GM19395 (cell line): ENCODE results near the gene ABR.
"Not testable (repeated sequence)": the region's sequence is repeated elsewhere in the genome, so short reads cannot be mapped to it uniquely, and the experiment has no call there.

Experiments
- ATAC-seq: cut with Tn5 transposase; IDR thresholded peaks from one replicate; pipeline ENCODE4 v1.9.1; 2021; ENCODE audit warnings: mild to moderate bottlenecking, moderate library complexity; ENCODE audit not compliant: unreplicated experiment

Gene ABR

GRCh38 chr17:1174263-1174880 is 5.4 kb downstream of the ABR start:
- no peak for ATAC-seq

GRCh38 chr17:1173432-1174262 is 6.1 kb downstream of the ABR start:
- ATAC-seq, result no peak

DNA sequence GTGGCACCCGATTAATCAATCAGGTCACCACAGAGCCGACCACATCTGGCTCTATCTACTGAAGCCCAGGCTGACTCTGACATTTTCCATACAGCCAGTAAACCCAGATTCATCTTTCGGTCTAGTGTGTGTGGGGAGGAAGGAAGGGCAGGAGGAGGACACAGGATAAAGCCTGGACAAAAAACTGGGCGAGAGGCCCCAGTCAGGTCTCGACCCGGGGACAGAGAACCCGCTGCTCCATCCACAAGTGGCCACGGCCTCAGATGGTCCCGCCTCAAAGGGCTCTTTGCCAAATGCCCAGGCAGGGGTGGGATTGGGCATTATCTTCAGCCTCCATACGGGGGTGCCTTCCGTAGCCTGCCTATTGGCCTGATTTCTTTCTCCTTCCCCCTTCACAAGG is 7.8 kb downstream of the ABR start:
- ATAC-seq, result no peak

DNA sequence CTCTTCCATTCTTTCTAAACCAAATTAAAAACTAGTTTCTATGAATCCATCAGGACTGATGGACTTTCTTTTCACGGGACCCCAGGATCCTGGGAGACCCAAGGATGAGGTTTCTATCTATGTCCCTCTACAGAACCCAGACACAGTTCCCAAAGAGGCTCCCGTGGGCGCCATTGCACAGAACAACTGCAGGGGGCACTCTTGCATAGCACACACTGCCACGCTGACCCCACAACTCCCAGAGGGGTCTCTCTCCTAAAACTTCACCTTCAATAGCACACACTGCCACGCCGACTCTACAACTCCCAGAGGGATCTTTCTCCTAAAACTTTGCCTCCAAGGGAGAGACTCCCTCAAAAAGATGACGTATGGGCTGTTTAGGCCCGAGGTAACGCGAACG is 9.0 kb downstream of the ABR start:
- ATAC-seq, result no peak

DNA sequence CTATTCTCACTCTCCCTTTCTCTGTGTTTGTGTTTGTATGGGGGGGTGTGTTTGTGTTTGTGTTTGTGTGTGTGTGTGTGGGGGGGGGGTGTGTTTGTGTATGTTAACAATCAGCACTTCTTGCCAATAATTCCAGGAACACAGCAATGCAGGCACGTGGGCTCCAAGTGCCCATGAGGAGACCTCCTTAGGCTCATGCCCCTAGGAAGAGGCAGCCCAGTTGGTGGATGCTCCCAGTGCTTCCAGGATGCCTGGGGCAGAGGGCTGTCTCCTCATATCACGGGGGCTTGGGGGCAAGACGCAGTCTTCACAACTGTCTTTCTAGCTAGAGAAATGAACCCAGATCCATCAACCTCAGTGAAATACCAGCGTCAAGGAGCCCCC is 9.9 kb downstream of the ABR start:
- no peak for ATAC-seq

GRCh38 chr17:1169221-1169928 is 10.4 kb downstream of the ABR start:
- no peak for ATAC-seq

GRCh38 chr17:1168533-1169220 is 11.1 kb downstream of the ABR start:
- no peak for ATAC-seq

DNA sequence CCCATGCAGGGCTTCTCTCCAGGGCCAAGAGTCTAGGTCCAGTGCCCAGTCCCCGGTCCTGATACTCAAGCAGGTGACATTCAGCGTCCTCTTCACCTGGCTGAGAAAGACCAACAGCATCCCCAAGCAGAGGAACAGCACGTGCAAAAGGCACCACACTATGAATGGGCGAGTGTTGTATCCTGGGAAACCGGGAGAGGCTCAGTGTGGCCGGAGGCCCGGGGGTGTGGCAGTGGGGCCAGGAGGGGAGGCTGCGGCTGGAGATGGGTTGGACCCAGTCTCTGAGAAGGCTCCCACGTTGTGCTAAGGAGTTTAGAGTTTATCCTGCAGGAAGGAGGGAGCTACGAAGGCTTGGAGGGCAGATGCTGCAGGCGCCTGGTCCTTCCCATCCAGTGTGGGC is 13.5 kb downstream of the ABR start:
- ATAC-seq, result no peak

DNA sequence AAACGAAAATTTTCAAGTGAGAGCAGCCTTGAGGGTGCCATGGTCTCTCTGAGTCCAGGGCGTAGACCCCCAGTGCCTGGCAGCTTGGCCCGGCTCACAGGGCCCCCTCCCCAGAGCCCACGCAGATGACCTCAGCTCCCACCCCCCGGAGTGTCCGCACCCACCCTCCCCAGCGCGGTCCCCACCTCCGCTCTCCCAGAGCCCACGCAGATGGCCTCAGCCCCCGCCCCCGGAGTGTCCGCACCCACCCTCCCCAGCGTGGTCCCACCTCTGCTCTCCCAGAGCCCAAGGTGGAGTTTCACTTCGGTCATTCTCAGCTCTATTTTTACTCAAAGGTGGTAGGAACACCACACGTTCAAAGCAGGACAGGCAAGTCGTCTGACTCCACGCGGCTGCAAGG is 13.9 kb downstream of the ABR start:
- ATAC-seq, result no peak

DNA sequence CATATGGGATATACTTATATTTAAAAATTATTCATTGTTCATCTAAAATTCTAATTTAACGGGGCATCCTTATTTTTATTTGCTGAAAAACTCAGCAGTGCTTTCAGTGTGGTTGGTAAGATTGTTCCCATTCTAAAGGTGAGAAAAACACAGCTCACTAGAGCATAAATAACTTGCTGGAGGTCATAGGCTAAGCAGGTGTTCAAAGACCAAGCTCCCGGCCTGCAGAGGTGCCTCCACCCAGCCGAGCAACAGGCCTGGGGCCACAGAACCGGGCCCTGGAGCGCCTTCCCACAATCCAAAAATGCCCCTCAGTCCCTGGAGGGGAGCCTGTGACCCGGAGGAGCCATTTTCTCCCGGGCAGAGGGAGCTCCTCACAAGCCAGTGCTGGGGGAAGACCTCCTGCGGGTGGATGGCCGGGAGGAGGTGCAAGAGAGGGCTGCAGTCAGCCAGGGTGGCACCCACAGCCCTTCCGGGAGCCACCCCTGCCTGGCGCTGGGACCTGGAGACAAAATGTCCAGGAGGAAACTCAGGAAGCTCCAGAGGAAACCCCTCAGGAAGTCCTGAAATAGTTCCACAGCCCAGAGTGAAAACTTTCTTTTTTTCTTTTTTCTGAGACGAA is 14.7 kb downstream of the ABR start:
- no peak for ATAC-seq

DNA sequence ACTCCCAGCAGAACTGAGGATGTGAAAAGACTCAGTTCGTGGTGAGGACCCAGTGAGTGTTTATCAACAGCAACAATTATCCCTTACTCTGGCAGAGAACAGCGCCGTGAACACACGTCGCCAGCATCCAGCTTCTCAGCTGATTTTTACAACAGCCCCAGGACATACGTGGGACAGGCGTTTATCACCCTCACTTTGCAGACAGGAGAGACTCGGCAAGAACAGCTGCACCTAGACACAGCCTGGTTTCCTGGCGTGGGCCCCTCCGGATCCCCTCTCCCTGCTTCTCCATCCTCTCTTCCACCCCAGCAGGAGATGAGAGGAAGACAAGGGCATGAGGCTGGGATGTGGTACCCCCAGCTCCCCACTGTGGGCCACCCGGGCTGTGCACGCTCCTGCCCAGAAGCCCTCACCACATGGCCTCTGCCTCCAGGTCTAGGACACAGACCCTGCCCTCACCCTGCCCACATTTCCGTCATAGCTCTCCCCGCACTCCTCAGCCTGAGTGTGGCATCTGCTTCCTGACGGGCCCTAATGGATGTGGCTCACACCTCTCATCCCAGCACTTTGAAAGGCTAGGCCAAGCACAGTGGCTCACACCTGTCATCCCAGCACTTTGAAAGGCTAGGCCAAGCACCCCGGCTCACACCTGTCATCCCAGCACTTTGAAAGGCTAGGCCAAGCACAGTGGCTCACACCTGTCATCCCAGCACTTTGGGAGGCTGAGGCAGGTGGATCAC is 17.5 kb downstream of the ABR start:
- ATAC-seq, result no peak

DNA sequence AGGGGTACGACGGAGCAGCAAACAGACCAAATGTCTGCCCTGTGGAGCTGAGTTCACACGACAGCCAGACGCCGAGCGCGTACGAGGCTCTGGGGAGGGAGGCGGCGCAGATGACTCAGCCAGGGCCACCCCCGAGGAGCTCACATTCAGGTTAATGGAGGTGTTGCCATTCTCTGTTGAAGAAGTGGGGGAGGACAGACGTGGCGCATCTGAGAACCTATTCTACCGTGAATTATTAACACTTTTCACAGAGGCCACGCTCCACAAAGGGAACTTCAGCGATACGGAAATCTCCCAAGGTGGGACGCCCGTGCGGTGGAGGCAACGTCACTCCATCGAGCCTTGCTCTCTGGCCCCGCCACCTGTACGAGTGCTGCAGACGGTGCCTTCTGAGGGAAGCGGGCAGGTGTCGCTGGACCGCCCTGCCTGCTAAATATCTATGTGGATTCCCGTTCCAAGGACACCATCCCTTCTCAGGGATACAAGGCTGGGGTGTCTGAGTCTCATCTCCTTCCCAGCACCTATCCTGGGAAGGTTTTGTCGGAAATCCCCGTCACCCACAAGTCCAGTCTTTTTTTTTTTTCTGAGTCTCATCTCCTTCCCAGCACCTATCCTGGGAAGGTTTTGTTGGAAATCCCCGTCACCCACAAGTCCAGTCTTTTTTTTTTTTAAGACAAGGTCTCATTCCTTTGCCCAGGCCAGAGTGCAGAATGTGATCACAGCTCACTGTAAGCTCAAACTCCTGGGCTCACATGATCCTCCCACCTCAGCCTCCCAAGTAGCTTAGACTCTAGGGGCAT is 19.0 kb downstream of the ABR start:
- ATAC-seq, result no peak

- ATAC-seq, result no peak
These were observed 20.2 kb downstream of the ABR start for GRCh38 chr17:1159431-1160180.

DNA sequence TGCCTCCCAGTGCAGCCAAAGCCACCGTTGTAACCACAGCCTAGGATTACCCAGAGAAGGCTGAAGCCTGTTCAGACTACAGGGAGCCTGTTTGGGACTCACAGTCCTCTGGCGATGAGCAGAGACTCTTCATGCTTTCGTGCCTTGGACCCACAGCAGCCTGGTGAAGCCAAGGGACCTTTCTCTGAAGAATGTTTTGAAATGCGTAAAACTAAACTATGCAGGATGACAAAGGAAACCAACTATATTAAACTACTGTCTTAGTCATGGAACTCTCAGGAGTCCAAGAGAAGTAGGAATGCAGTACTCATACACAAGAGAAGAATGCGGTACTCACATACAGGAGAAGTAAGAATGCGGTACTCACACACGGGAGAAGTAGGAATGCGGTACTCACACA is 20.9 kb downstream of the ABR start:
- no peak for ATAC-seq

DNA sequence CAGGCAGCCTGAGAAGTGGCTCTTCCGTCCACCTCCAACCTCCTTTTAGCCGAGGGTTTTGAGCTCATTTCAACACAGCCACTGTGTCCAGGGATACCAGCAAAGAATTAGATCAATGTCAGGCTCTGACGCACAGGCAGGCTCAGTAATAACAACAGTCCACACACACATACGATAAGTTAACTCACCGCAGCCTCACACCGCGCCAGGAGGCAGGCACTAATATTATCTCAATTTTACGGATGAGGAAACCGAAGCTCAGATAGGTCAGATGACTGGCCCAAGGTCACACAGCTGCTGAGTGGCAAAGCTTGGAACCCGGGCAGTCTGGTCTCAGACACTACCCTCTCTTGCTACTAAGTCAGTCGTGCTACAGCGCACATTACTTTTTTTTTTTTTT is 22.9 kb downstream of the ABR start:
- ATAC-seq, result no peak

GRCh38 chr17:1154704-1155103 is 25.1 kb downstream of the ABR start:
- no peak for ATAC-seq

GRCh38 chr17:1153795-1154546 is 25.8 kb downstream of the ABR start:
- ATAC-seq, result no peak

DNA sequence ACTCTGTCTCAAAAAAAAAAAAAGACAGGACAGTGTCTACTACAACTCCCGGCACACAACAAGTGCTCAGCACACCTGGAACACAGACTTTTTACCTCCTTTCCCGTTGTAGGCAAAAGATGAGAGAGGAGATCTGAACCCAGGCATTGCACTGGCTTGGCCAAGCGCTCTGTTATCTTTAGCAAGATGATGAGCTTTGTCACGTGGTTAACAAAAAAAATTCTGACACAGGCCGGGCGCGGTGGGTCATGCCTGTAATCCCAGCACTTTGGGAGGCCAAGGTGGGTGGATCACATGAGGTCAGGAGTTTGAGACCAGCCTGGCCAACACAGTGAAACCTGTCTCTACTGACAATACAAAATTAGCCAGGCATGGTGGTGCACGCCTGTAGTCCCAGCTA is 27.2 kb downstream of the ABR start:
- not testable (repeated sequence) for ATAC-seq
